ENCODE results near the gene SET.

- no peak for TF ChIP-seq CTCF (IDR thresholded peaks at IDR 0.05)
- no peak for TF ChIP-seq POLR2A (IDR thresholded peaks at IDR 0.05)
These were observed 29.0 kb downstream of the SET start for GRCh38 chr9:128718047-128718446.

Measured in Peyer's patch (tissue), 4 donors.